Body of pancreas (tissue), 4 donors: ENCODE measurements around the gene MARVELD2. TPM values are rescaled to one million over a fixed set of nuclear protein-coding genes. Genes with fewer than 3 reads are reported as not detected.

ENCODE experiments used
- ATAC-seq: fragments of 150-250 bp; one replicate; pipeline ENCODE4 v1.9.1; 2016
- DNase-seq, 4 donors: peaks; one replicate each; pipeline ENCODE4 v3.0.0-alpha.2; 2019
- H3K27ac ChIP-seq, 4 donors: fragments of 200-600 bp; sonication (generic); 1 replicate in 3 of 4; 2 replicates in 1 of 4; pipeline versions ENCODE4 v1.5.1 to v1.6.1; 2016 to 2019; ENCODE audit warnings: mild to moderate bottlenecking in 1 of 4, mixed read lengths in 1 of 4, moderate library complexity in 1 of 4
- H3K27me3 ChIP-seq, 2 donors: fragments of 200-600 bp; sonication (generic); one replicate each; pipeline ENCODE4 v1.6.0; 2016; ENCODE audit warnings: mild to moderate bottlenecking in 1 of 2
- H3K36me3 ChIP-seq, 2 donors: fragments of 200-600 bp; sonication (generic); replicated peaks in 1 of 2; 2 replicates each; pipeline ENCODE4 v1.5.1; 2016; ENCODE audit warnings: low read depth in 2 of 2; ENCODE audit not compliant: insufficient read depth in 1 of 2
- H3K4me1 ChIP-seq: fragments of 200-600 bp; sonication (generic); one replicate; pipeline ENCODE4 v1.6.0; 2016
- H3K4me3 ChIP-seq, 2 donors: fragments of 200-600 bp; sonication (generic); 1 replicate in 1 of 2; 2 replicates in 1 of 2; pipeline ENCODE4 v1.5.1; 2016 to 2019
- H3K9me3 ChIP-seq, 3 donors: fragments of 200-600 bp; sonication (generic); 1 replicate in 2 of 3; 2 replicates in 1 of 3; pipeline ENCODE4 v1.5.1; 2016
- CTCF ChIP-seq, 7 experiments: fragments of 450-650 bp in 4 of 7; fragments of 200-600 bp in 3 of 7; sonication (generic) in 3 of 7; IDR thresholded peaks; one replicate each; pipeline ENCODE4 v1.5.1; 2016 to 2019; ENCODE audit warnings: antibody characterized with exemption in 7 of 7
- POLR2A ChIP-seq, 3 donors: fragments of 450-650 bp; IDR thresholded peaks; one replicate each; pipeline ENCODE4 v1.6.1; 2016; ENCODE audit warnings: antibody characterized with exemption in 3 of 3, mild to moderate bottlenecking in 2 of 3
- WGBS, 2 donors: methylation state at CpG; one replicate each; pipeline ENCODE4 v1.1.5; 2017; 5-methylcytosine and 5-hydroxymethylcytosine counted together
- intact Hi-C: fragments of 100-400 bp; cut with DNase I; formaldehyde crosslinking; loops from one replicate; pipeline ENCODE4 v1.15.1; 2023
- total RNA-seq, 2 donors: library from RNA; depleted of rRNA; stranded (reverse); fragments of >200 nt; gene quantifications; one replicate each; pipeline ENCODE4 v1.1.0, GENCODE V29; 2016

The MARVELD2 gene
- total RNA-seq, 2 donors from 2014 or later = 15.5 to 19.7 TPM

- Histone ChIP-seq H3K27ac (no peak overlapping the region), H3K36me3 (peaks cover 0 to 3% of the 10 kb centered on the region in 2 donors)
Observed at GRCh38 chr5:69404659-69405330, 10.1 kb upstream of the MARVELD2 start.

DNA sequence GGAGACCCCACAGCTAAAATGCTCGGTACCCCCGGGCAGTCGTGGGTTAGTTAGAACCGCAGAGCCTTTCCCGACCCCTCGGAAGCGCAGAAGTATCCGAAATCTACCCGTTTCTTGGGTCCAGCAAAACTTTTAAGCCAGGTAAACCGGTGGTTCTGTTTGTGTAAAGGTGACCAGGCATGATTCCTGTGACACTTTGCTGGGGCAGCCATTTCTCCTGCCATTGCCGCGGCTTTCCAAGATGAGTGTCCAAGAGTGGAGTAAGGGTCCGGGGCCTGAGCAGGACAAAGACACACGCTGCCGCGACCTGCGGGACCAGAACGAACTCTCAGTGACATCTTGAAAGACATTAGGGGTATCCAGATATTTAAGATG is 655 bp downstream of the MARVELD2 start:
- peak; percentile 28 for ATAC-seq
- peak overlapping the region; percentile 91 to 98 (median 95) for H3K27ac ChIP-seq

More at GRCh38 chr5:69404659-69405330, 10.1 kb upstream of the MARVELD2 start:
- DNase-seq (no peak), ATAC-seq (no peak)
- WGBS, 2 donors = 82 to 85% methylated on average over 15 of the region's 15 CpGs
- Histone ChIP-seq H3K4me3 (no peak overlapping the region), H3K4me1 (no peaks in the 10 kb centered on the region), H3K27me3 (no peaks in the 10 kb centered on the region), H3K9me3 (no peaks in the 10 kb centered on the region)
- intact Hi-C loops = no loop called here
- TF ChIP-seq CTCF (IDR thresholded peaks at IDR 0.05) (no peak), POLR2A (IDR thresholded peaks at IDR 0.05) (no peak)

GRCh38 chr5:69416180-69416579 is 1.3 kb downstream of the MARVELD2 start:
- peak overlapping the region in 1 of 2 donors; percentile 57 for H3K4me3 ChIP-seq
- 19 to 24% methylated on average over 6 of the region's 6 CpGs for WGBS, 2 donors
- intact Hi-C loops = no loop called here
- peak overlapping the region; percentile 91 to 98 (median 95) for H3K27ac ChIP-seq
- TF ChIP-seq CTCF (IDR thresholded peaks at IDR 0.05) = no peak
- no peak for TF ChIP-seq POLR2A (IDR thresholded peaks at IDR 0.05)
- H3K9me3 ChIP-seq = no peaks in the 10 kb centered on the region
- DNase-seq = peak in 1 of 4 donors; percentile 16
- no peaks in the 10 kb centered on the region for H3K27me3 ChIP-seq
- ATAC-seq = no peak
- peaks cover 33% of the 10 kb centered on the region for H3K4me1 ChIP-seq
- no peaks in the 10 kb centered on the region for H3K36me3 ChIP-seq

More for the DNA sequence above, 655 bp downstream of the MARVELD2 start:
- TF ChIP-seq CTCF (IDR thresholded peaks at IDR 0.05) = no peak
- TF ChIP-seq POLR2A (IDR thresholded peaks at IDR 0.05) = no peak
- peak overlapping the region; percentile 57 to 60 for H3K4me3 ChIP-seq
- H3K27me3 ChIP-seq = no peaks in the 10 kb centered on the region
- DNase-seq = peak; percentile 45 to 66 (median 48)
- no peaks in the 10 kb centered on the region for H3K36me3 ChIP-seq
- WGBS, 2 donors = 11 to 14% methylated on average over 12 to 18 of the region's 18 CpGs
- intact Hi-C loops = no loop called here
- peaks cover 31% of the 10 kb centered on the region for H3K4me1 ChIP-seq
- H3K9me3 ChIP-seq = no peaks in the 10 kb centered on the region

DNA sequence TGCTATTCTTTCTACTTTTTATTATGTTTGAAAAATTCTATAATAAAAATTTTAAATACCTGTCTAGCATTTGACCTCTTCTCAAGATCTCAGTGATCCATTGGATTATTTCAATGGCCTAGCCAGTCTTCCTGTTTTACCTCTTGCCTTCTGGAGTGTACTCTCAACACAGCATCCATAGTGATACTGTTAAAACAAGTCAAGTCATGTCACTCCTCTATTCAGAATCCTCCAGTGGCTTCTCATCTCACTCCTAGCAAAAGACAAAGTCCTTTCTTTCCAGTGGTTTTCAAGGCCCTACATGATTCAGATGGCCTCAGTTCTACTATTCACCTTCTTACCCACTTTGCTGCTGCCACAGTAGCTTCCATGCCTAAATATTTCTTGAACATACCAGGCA is 1.8 kb downstream of the MARVELD2 start:
- Histone ChIP-seq H3K4me3 (peak overlapping the region in 1 of 2 donors; percentile 57), H3K27me3 (no peaks in the 10 kb centered on the region), H3K36me3 (no peaks in the 10 kb centered on the region), H3K4me1 (peaks cover 33% of the 10 kb centered on the region), H3K27ac (peak overlapping the region in 1 of 4 donors; percentile 98), H3K9me3 (no peaks in the 10 kb centered on the region)
- ATAC-seq (no peak), DNase-seq (no peak)
- intact Hi-C loops = no loop called here
- TF ChIP-seq CTCF (IDR thresholded peaks at IDR 0.05) = no peak
- no peak for TF ChIP-seq POLR2A (IDR thresholded peaks at IDR 0.05)

DNA sequence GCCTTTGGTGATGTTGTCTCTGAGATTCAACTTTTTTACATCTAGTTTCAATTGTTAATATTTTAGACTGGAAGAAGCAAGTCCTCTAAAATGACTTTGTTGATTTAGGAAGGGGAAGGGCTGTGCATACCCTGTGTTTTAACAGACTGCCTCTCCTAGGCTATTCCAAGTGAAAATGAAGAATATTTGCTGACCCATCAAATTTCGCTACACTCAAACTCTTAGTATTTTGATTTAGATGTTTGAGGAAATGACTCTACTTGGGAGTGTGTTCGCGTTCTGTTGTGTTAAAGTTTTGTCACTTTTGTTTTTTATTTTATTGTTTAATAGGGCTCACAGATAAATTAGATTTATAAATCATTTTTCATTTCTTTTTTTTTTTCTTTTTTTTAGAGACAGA is 3.6 kb downstream of the MARVELD2 start:
- no peaks in the 10 kb centered on the region for H3K9me3 ChIP-seq
- no peak for TF ChIP-seq CTCF (IDR thresholded peaks at IDR 0.05)
- TF ChIP-seq POLR2A (IDR thresholded peaks at IDR 0.05) = no peak
- H3K27me3 ChIP-seq = no peaks in the 10 kb centered on the region
- WGBS, 2 donors = 93 to 96% methylated on average over 3 of the region's 3 CpGs
- no peak overlapping the region for H3K27ac ChIP-seq
- intact Hi-C loops = no loop called here
- H3K4me1 ChIP-seq = peaks cover 33% of the 10 kb centered on the region
- ATAC-seq (no peak), DNase-seq (no peak)
- H3K36me3 ChIP-seq = no peaks in the 10 kb centered on the region
- no peak overlapping the region for H3K4me3 ChIP-seq
